ENCODE data around the gene NCAM2.

DNA sequence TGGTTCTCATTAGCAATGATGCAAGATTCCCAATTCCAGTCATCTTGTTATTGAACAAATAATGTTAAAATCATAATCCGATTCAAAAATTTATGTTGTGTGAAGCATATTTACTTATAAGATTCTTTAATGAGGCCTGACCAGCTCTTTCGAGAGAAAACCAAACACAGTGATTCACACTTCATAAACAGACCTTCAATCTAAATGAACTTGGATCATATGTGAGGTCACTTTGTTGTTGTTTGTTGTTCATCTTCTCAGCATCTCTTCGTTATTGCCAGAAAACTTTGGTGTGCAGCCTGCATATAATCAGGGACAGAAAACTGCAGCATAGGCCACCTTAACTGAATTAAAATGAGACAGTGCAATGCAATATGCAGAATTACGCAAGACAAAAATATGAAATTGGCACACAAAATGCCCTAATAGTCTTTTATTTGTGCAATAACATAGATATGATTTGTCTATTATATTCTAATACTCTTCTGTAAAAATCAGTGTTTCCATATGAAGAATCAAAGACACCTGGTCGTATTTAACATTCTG, 30.1 kb downstream of the NCAM2 start:
- TF ChIP-seq, protein P1, sequence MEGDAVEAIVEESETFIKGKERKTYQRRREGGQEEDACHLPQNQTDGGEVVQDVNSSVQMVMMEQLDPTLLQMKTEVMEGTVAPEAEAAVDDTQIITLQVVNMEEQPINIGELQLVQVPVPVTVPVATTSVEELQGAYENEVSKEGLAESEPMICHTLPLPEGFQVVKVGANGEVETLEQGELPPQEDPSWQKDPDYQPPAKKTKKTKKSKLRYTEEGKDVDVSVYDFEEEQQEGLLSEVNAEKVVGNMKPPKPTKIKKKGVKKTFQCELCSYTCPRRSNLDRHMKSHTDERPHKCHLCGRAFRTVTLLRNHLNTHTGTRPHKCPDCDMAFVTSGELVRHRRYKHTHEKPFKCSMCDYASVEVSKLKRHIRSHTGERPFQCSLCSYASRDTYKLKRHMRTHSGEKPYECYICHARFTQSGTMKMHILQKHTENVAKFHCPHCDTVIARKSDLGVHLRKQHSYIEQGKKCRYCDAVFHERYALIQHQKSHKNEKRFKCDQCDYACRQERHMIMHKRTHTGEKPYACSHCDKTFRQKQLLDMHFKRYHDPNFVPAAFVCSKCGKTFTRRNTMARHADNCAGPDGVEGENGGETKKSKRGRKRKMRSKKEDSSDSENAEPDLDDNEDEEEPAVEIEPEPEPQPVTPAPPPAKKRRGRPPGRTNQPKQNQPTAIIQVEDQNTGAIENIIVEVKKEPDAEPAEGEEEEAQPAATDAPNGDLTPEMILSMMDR (IDR thresholded peaks at IDR 0.05 in 8 of 11, conservative IDR thresholded peaks at IDR 0.05 in 3 of 11), result no peak
- TF ChIP-seq POLR2A (IDR thresholded peaks at IDR 0.05), result no peak
- TF ChIP-seq POLR2AphosphoS5 (IDR thresholded peaks at IDR 0.05), result no peak
